Common myeloid progenitor, CD34-positive (primary cell): Measurements from ENCODE around the gene DNAJC10.
"Not testable (repeated sequence)": the region's sequence is repeated elsewhere in the genome, so short reads cannot be mapped to it uniquely, and the experiment has no call there.

Experiments used
- CTCF ChIA-PET: fragments of 350-600 bp; sonication (Branson Sonifier 250); formaldehyde crosslinking; loops from one replicate; lab custom pipeline; 2021; ENCODE audit warnings: antibody characterized with exemption; lab: Charles Lee
- POLR2A ChIA-PET: fragments of 350-600 bp; sonication (Branson Sonifier 250); formaldehyde crosslinking; loops from one replicate; lab custom pipeline; 2021; ENCODE audit warnings: antibody characterized with exemption; lab: Charles Lee
- DNase-seq, 3 donors: peaks; one replicate each; pipeline versions ENCODE4 v3.0.0 to v3.0.0-alpha.2; 2013
- H3K27ac ChIP-seq, 2 experiments: 1 replicate in 1 of 2; 2 replicates in 1 of 2; pipeline ENCODE4 v1.7.0; 2013; ENCODE audit warnings: inconsistent platforms in 2 of 2, low read length in 2 of 2, mild to moderate bottlenecking in 2 of 2, low read depth in 1 of 2, moderate library complexity in 1 of 2; ENCODE audit not compliant: severe bottlenecking in 2 of 2, insufficient read depth in 1 of 2, poor library complexity in 1 of 2
- H3K27me3 ChIP-seq, 5 experiments: replicated peaks in 2 of 5; 1 replicate in 3 of 5; 2 replicates in 2 of 5; pipeline versions ENCODE4 v1.6.1 to v1.7.0; 2013; ENCODE audit warnings: low read length in 4 of 5, mild to moderate bottlenecking in 2 of 5, moderate library complexity in 2 of 5, inconsistent platforms in 1 of 5; ENCODE audit not compliant: insufficient read depth in 5 of 5, control insufficient read depth in 4 of 5
- H3K36me3 ChIP-seq, 4 experiments: 1 replicate in 2 of 4; 2 replicates in 2 of 4; pipeline versions ENCODE4 v1.6.1 to v1.7.0; 2013; ENCODE audit warnings: low read length in 3 of 4, control low read depth in 1 of 4, mild to moderate bottlenecking in 1 of 4; ENCODE audit not compliant: control insufficient read depth in 4 of 4, insufficient read depth in 4 of 4
- H3K4me1 ChIP-seq, 4 experiments: 1 replicate in 3 of 4; 2 replicates in 1 of 4; pipeline versions ENCODE4 v1.6.1 to v1.7.1; 2013; ENCODE audit warnings: low read length in 3 of 4, mild to moderate bottlenecking in 3 of 4, control low read depth in 1 of 4, inconsistent platforms in 1 of 4, moderate library complexity in 1 of 4; ENCODE audit not compliant: control insufficient read depth in 4 of 4, insufficient read depth in 4 of 4; ENCODE audit errors: control extremely low read depth in 1 of 4
- H3K4me3 ChIP-seq, 7 experiments: 1 replicate in 4 of 7; 2 replicates in 3 of 7; pipeline versions ENCODE4 v1.5.1 to v1.7.0; 2013; ENCODE audit warnings: mild to moderate bottlenecking in 7 of 7, low read length in 6 of 7, moderate library complexity in 6 of 7, inconsistent platforms in 2 of 7, low read depth in 2 of 7, control low read depth in 1 of 7; ENCODE audit not compliant: insufficient read depth in 4 of 7, control insufficient read depth in 1 of 7; ENCODE audit errors: extremely low read depth in 1 of 7
- H3K9me3 ChIP-seq, 5 experiments: 1 replicate in 4 of 5; 2 replicates in 1 of 5; pipeline versions ENCODE4 v1.6.1 to v1.7.1; 2013; ENCODE audit warnings: low read length in 4 of 5, mild to moderate bottlenecking in 2 of 5, inconsistent platforms in 1 of 5, low read depth in 1 of 5, moderate library complexity in 1 of 5; ENCODE audit not compliant: control insufficient read depth in 4 of 5, insufficient read depth in 2 of 5; ENCODE audit errors: control extremely low read depth in 1 of 5
- WGBS: methylation state at CpG from one replicate; pipeline ENCODE4 v1.1.5; 2013; ENCODE audit not compliant: insufficient coverage; 5-methylcytosine and 5-hydroxymethylcytosine counted together

Gene DNAJC10

DNA sequence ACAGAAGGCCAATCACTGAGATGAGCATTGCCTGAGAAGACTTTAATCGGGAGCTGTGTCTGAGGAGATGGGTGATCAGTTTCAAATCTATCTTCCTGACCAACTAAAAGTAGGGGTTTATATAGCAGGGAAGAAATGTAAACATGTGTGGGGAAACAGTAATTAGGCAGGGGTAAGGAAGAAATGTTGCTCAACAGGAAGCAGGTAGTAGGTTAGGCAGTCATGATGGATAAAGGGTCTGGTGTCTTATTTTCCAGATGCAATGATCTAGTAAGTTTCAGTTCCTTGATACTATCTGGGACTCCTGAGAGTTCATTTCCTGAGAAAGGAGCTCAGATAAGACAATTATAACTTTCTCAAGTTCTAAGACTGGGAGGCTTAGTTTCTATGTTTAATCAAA, 33.8 kb upstream of the DNAJC10 start:
- no peak overlapping the region for H3K27ac ChIP-seq
- H3K27me3 ChIP-seq = no peaks in the 10 kb centered on the region
- no peak for DNase-seq
- no CpG with 5 or more reads among the region's 1 CpG for WGBS
- H3K4me3 ChIP-seq = no peak overlapping the region
- H3K4me1 ChIP-seq = peaks cover 0 to 9% (median 6%) of the 10 kb centered on the region in 4 experiments
- H3K9me3 ChIP-seq = peaks cover 0 to 5% (median 0%) of the 10 kb centered on the region in 5 experiments
- no peaks in the 10 kb centered on the region for H3K36me3 ChIP-seq
- ChIA-PET CTCF (no interaction called here), POLR2A (no interaction called here)

DNA sequence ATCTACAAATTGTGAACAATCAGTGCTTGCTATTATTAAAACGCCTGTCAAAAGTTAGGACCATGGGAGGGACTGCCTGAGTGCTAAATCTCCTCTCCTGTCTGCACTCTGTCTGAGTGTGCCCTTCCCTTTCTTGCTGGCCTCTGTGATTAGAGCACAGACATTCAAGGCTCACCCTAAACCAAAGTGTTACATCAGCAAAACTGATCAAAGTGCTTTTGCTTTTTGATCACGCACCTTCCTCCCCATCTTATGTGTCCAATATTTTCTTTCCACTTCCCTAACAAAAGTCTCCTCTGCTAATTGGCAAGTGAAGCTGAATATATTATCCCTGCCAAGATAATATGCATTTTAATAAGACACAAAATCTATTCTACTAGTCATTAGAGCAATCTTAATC, 30.5 kb upstream of the DNAJC10 start:
- WGBS = 100% methylated on average over 2 of the region's 2 CpGs
- no peak for DNase-seq
- Histone ChIP-seq H3K27ac (no peak overlapping the region), H3K4me1 (peaks cover 0 to 9% (median 6%) of the 10 kb centered on the region in 4 experiments), H3K36me3 (no peaks in the 10 kb centered on the region), H3K9me3 (peaks cover 0 to 5% (median 0%) of the 10 kb centered on the region in 5 experiments), H3K27me3 (no peaks in the 10 kb centered on the region), H3K4me3 (no peak overlapping the region)
- ChIA-PET POLR2A (no interaction called here), CTCF (interaction anchor here (1.0 kb wide), 1 partner anchor 15 kb away, joined by 4 read pairs; no protein-coding TSS in a partner anchor)

DNA sequence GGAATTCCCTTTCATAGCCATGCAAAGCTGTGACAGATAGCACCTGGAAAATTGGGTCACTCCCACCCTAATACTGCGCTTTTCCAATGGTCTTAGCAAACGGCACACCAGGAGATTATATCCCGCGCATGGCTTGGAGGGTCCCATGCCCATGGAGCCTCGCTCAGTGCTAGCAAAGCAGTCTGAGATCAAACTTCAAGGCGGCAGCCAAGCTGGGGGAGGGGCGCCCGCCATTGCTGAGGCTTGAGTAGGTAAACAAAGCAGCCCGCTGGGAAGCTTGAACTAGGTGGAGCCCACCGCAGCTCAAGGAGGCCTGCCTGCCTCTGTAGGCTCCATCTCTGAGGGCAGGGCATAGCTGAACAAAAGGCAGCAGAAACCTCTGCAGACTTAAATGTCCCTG, 29.3 kb upstream of the DNAJC10 start:
- H3K27ac ChIP-seq, H3K9me3 ChIP-seq, H3K27me3 ChIP-seq, H3K4me1 ChIP-seq, POLR2A ChIA-PET, DNase-seq, H3K36me3 ChIP-seq, H3K4me3 ChIP-seq, CTCF ChIA-PET: not testable (repeated sequence)
- 100% methylated on average over 4 of the region's 10 CpGs for WGBS

- Histone ChIP-seq H3K27me3 (no peaks in the 10 kb centered on the region), H3K4me1 (no peaks in the 10 kb centered on the region), H3K9me3 (no peaks in the 10 kb centered on the region), H3K36me3 (no peaks in the 10 kb centered on the region), H3K4me3 (no peak overlapping the region), H3K27ac (no peak overlapping the region)
- POLR2A ChIA-PET = no interaction called here
- 100% methylated on average over 4 of the region's 4 CpGs for WGBS
- DNase-seq = no peak
- CTCF ChIA-PET = no interaction called here
These were observed 21.9 kb upstream of the DNAJC10 start for GRCh38 chr2:182694189-182694588.

DNA sequence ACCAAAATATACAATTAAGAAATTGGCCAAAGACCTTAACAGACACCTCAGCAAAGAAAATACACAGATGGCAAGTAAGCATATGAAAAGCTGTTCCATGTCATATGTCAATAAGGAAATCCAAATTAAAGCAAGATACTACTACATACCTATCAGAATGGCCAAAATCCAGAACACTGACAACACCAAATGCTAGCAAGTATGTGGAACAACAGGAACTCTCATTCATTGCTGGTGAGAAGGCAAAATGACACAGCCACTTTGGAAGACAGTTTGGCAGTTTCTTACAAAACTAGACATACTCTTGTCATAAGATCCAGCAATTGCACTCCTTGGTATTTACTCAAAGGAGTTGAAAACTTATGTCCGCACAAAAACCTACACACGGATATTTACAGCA, 20.3 kb upstream of the DNAJC10 start:
- Histone ChIP-seq H3K27ac (no peak overlapping the region), H3K36me3 (no peaks in the 10 kb centered on the region), H3K4me3 (no peak overlapping the region), H3K9me3 (no peaks in the 10 kb centered on the region), H3K27me3 (no peaks in the 10 kb centered on the region), H3K4me1 (no peaks in the 10 kb centered on the region)
- ChIA-PET POLR2A (no interaction called here), CTCF (no interaction called here)
- WGBS = no CpG with 5 or more reads among the region's 2 CpGs
- DNase-seq = no peak

DNA sequence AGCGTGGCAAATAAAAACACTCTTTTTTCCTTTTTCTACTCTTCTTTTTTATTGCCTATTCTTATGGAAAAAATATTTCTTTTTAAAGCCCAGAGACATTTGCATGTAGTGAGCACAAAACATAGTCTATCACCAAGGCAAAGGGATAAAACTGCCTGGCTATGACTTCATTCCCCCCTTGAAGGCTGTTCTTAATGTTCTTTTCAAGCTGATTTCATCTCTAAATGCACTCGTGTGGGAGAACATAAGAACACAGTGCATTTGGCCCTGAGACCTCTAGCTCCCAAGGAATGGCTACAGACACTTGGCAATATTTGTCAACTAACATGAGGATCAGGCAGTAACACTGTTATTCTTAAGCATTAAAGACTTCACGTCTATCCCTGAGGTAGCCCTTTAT, 17.4 kb upstream of the DNAJC10 start:
- ChIA-PET POLR2A (no interaction called here), CTCF (no interaction called here)
- H3K4me1 ChIP-seq = no peaks in the 10 kb centered on the region
- H3K4me3 ChIP-seq = no peak overlapping the region
- H3K27ac ChIP-seq = no peak overlapping the region
- 88% methylated on average over 1 of the region's 3 CpGs for WGBS
- no peaks in the 10 kb centered on the region for H3K9me3 ChIP-seq
- H3K36me3 ChIP-seq = no peaks in the 10 kb centered on the region
- H3K27me3 ChIP-seq = no peaks in the 10 kb centered on the region
- no peak for DNase-seq

DNA sequence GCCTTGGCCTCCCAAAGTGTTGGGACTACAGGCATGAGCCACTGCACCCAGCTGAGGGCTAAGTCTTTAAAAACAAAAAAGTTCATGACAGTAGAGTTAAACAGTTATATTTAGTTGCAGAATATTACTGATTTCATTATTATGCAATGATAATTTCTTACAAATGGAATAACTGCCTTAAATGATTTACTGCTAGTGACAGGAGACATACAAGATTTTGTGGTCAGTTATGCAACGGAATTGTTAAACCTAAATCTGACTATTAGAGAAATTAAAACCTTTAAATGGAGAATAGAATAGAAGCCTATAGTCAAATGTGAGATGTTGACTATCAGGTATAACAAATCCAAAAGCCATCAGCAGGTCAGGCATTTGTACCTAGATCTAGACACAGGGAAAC, 10.3 kb upstream of the DNAJC10 start:
- H3K9me3 ChIP-seq = no peaks in the 10 kb centered on the region
- H3K27ac ChIP-seq = no peak overlapping the region
- peaks cover 0 to 15% (median 11%) of the 10 kb centered on the region in 4 experiments for H3K4me1 ChIP-seq
- WGBS = no CpG with 5 or more reads among the region's 1 CpG
- peak in 2 of 3 donors; percentile 51 to 55 for DNase-seq
- no peak overlapping the region for H3K4me3 ChIP-seq
- ChIA-PET CTCF (no interaction called here), POLR2A (no interaction called here)
- H3K27me3 ChIP-seq = no peaks in the 10 kb centered on the region
- H3K36me3 ChIP-seq = no peaks in the 10 kb centered on the region
